22Rv1 (cell line): ENCODE measurements around the gene NEDD4.
"Not testable (repeated sequence)": the region's sequence is repeated elsewhere in the genome, so short reads cannot be mapped to it uniquely, and the experiment has no call there.

Experiments used
- H3K27ac ChIP-seq: fragments of 450-650 bp; 2 replicates; pipeline ENCODE4 v1.5.1; 2017
- ZFX ChIP-seq: fragments of 450-650 bp; IDR thresholded peaks from 2 replicates; pipeline ENCODE4 v1.6.1; 2017; ENCODE audit warnings: antibody characterized with exemption, borderline replicate concordance
- TF ChIP-seq, protein P1 (sequence below): fragments of 450-650 bp; IDR thresholded peaks from 2 replicates; pipeline ENCODE4 v1.5.1; 2017; ENCODE audit warnings: mild to moderate bottlenecking

Gene NEDD4

DNA sequence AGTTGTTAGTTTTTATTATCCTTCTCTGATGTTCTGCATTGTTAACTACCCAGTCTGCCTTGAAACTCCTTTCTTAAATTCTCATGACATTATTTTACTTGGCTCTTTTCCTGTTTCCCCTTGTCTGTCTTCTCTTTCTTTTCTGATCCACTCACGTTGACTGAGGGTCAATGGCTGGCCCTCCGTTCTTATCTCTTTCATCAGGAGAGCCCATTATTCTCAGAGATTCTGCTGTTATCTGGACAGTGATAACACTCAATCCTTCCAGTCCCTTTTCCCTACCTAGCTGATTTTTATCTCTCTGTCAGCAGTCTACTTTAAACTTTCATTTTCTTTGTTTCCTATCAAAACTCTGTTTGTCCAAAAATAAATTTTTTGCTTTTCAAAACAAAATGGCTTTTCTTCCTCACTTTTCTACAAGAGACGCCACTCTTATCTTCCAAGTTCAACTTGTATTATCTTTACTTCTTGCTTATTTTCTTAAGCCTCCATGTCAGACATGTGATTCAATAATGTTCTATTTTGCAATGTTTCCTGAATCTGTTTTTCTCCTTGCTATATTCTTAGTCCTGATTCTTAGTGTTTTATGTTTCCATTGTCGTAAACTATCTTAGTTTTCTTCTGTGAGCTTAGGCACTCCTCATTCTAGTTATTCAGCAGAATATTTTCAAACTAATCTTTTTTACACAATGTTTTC, 120.2 kb downstream of the NEDD4 start:
- H3K27ac ChIP-seq = no peak overlapping the region
- TF ChIP-seq ZFX = no peak
- TF ChIP-seq, protein P1, sequence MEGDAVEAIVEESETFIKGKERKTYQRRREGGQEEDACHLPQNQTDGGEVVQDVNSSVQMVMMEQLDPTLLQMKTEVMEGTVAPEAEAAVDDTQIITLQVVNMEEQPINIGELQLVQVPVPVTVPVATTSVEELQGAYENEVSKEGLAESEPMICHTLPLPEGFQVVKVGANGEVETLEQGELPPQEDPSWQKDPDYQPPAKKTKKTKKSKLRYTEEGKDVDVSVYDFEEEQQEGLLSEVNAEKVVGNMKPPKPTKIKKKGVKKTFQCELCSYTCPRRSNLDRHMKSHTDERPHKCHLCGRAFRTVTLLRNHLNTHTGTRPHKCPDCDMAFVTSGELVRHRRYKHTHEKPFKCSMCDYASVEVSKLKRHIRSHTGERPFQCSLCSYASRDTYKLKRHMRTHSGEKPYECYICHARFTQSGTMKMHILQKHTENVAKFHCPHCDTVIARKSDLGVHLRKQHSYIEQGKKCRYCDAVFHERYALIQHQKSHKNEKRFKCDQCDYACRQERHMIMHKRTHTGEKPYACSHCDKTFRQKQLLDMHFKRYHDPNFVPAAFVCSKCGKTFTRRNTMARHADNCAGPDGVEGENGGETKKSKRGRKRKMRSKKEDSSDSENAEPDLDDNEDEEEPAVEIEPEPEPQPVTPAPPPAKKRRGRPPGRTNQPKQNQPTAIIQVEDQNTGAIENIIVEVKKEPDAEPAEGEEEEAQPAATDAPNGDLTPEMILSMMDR = no peak

DNA sequence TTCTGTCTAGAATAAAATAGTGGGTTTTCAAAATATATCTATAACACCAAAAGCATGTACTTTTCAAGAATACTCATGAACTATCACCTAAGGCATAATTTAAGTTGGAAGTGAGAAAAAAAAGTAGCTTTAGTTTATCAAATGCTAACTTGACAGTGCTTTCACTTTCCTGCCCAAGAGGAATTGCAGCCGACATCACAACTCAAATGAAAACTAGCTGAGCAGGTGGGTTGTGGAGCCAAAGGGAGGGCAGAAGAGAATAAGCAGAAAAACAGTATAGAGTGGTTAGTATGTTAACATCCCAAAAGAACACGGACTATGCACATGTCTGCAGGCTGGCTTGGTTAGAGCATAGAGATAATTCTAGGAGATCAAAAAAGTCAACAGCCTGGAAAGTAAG, 120.9 kb downstream of the NEDD4 start:
- TF ChIP-seq, protein P1 = no peak
- TF ChIP-seq ZFX = no peak
- H3K27ac ChIP-seq = no peak overlapping the region

DNA sequence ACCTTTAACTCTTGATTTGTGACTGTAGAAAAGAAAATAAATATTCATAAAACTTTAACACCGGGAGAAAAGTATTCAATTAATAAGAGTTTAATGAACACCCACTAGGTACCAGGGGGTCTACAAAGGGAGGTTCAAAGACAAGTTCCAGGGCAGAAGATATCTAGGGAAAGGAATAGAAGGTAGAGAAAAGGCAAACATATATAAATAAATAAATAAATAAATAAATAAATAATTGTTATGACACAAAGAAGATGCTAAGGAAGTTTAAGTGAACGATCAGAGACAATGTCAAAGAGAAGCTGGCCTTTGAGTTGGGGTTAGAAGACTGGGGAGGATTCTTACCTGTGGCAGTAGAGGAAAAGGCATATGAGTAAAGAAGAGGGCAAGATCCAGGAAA, 123.8 kb downstream of the NEDD4 start:
- TF ChIP-seq, protein P1 = no peak
- TF ChIP-seq ZFX = no peak
- no peak overlapping the region for H3K27ac ChIP-seq

DNA sequence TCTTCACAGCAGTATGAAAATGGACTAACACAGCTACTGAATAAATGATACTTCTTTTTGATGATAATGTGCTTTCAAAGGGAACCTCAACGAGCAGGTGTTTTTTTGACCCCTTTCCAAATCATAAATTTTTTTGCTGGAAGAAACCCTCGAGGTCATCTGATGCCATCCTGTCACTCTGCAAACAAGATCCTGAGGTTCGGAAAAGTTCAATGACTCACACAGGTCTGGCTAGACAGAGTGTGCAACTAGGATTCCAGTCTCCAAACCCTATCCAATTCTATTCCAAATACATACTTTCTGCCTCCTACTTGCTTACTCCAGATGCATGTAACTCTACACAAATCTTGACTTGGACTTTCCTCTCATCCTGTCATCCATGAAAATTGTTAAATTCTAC, 124.7 kb downstream of the NEDD4 start:
- no peak overlapping the region for H3K27ac ChIP-seq
- no peak for TF ChIP-seq ZFX
- TF ChIP-seq, protein P1 = no peak

DNA sequence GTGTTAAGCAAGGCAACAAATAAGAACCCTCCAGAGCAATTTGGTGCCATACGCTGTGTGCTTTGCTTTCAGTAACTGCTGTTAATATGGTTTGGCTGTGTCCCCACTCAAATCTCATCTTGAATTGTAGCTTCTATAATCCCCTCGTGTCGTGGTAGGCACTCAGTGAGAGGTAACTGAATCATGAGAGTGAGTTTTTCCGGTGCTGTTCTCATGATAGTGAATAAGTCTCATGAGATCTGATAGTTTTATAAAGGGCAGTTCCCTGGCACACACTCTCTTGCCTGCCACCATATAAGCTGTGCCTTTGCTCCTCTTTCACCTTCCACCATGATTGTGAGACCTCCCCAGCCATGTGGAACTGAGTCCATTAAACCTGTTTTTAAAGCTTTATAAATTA, 125.1 kb downstream of the NEDD4 start:
- not testable (repeated sequence) for H3K27ac ChIP-seq

DNA sequence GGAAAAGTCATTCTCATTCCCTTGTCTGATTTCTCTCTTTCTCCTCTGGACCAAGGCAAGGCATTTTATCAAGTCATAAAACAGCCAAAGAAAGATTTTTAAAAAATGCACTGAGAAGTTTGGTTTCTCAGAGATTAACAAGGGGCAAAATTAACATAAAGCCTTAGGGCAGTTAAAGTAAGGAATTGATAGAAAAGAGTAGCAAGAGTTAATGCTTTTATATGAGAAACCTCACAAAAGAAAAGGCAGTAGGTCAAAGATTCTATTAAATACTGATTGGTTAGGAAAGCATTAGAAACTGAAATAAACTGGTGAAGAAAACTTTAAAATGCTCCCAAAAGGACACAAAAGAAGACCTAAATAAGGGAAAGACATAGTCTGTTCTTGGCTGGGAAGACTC, 129.5 kb downstream of the NEDD4 start:
- no peak for TF ChIP-seq ZFX
- TF ChIP-seq, protein P1 = no peak
- no peak overlapping the region for H3K27ac ChIP-seq

DNA sequence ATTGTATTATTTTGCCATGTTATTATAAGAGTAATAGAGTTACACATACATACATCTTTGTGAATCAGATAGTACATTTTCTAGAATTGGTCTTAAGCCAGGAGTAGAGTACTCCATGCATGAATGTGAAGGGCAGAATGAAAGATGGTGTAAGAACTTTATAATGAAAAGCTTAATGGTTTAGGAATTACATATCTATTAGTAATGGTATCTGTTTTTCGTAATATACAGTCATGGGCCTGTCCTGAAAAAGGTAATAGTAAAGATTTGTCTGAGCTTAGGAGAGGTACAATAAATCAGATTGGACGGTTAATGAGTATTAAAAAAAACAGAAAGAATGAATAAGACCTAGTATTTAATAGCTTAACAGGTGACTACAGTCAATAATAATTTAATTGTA, 132.3 kb downstream of the NEDD4 start:
- no peak overlapping the region for H3K27ac ChIP-seq
- TF ChIP-seq ZFX = no peak
- TF ChIP-seq, protein P1 = no peak

DNA sequence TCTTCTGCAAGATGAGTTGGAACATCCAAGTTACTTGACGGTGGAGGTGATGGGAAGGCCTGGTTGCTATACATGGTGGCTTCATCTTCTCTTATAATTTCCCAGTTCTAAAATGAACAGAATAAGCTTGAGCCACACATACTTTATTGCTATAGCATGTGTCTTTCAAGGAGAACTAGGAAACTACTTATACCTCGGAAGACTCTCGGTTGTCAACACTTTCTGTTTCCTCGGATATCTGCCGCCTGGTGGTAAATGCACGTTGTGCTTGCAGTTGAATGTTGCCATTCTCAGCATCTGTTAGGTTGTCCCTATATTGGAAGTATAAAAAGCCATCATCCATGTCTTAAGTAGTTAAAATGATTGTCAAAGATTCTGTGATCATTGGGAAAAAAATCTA, 132.9 kb downstream of the NEDD4 start:
- TF ChIP-seq, protein P1 = no peak
- TF ChIP-seq ZFX = no peak

More for the DNA sequence above, 132.9 kb downstream of the NEDD4 start:
- no peak overlapping the region for H3K27ac ChIP-seq
